Activated CD4-positive, alpha-beta memory T cell treated with anti-CD3 and anti-CD28 coated beads for 36 hours (primary cell): Measurements from ENCODE around the gene DPP8. TPM values are rescaled to one million over a fixed set of nuclear protein-coding genes. Genes with fewer than 3 reads are reported as not detected.
"Not testable (repeated sequence)": the region's sequence is repeated elsewhere in the genome, so short reads cannot be mapped to it uniquely, and the experiment has no call there.

Source experiments
- CTCF ChIA-PET: fragments of 350-600 bp; sonication (Branson Sonifier 250); formaldehyde crosslinking; loops from one replicate; lab custom pipeline; 2021; ENCODE audit warnings: antibody characterized with exemption, inconsistent platforms; lab: Charles Lee
- POLR2A ChIA-PET: fragments of 350-600 bp; sonication (Branson Sonifier 250); formaldehyde crosslinking; loops from one replicate; lab custom pipeline; 2021; ENCODE audit warnings: antibody characterized with exemption; lab: Charles Lee
- DNase-seq: peaks from one replicate; pipeline ENCODE4 v3.0.0-alpha.2; 2020
- H3K27ac Mint-ChIP-seq: one replicate; pipeline ENCODE4 v1.8.0; 2021; ENCODE audit warnings: mixed read lengths
- H3K27me3 Mint-ChIP-seq: one replicate; pipeline ENCODE4 v1.8.0; 2021; ENCODE audit warnings: mixed read lengths
- H3K36me3 Mint-ChIP-seq: one replicate; pipeline ENCODE4 v1.8.0; 2021; ENCODE audit warnings: mixed read lengths
- H3K4me1 Mint-ChIP-seq: one replicate; pipeline ENCODE4 v1.8.0; 2021; ENCODE audit warnings: low read depth, mixed read lengths
- H3K4me3 Mint-ChIP-seq: one replicate; pipeline ENCODE4 v1.8.0; 2021; ENCODE audit warnings: mild to moderate bottlenecking, mixed read lengths
- H3K9me3 Mint-ChIP-seq: one replicate; pipeline ENCODE4 v1.8.0; 2021; ENCODE audit warnings: mixed read lengths
- intact Hi-C: fragments of 100-400 bp; cut with micrococcal nuclease; formaldehyde crosslinking; loops from one replicate; pipeline ENCODE4 v1.15.1; 2023
- total RNA-seq, 2 experiments: library from RNA; stranded (reverse); gene quantifications; one replicate each; pipeline ENCODE4 v1.2.3, GENCODE V29; 2021

Gene DPP8
- total RNA-seq, 2 experiments from 2014 or later: 24.9 to 27.1 TPM

DNA sequence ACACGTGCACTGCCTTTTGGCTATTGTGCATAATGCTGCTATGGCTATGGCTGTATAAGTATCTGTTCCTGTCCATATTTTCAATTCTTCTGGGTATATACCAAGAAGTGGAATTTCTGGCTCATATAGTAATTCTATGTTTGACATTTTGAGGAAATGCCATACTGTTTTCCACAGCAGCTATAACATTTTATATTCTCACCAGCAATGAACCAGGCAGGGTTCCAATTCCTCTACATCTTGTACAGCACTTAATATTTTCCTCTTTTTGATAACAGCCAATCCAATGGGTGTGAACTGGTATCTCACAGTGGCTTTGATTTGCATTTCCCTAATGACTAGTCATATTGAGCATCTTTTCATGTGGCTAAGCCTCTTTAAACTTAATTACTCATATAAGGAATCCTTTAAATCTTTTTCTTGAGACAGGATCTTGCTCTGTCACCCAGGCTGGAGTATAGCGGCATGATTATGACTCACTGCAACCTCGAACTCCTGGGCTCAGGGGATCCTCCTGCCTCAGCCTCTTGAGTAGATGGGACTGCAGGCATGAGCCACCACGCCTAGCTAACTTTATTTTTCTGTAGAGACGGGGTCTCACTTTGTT, 56.6 kb downstream of the DPP8 start:
- H3K36me3 Mint-ChIP-seq: peaks cover 40% of the 10 kb centered on the region

DNA sequence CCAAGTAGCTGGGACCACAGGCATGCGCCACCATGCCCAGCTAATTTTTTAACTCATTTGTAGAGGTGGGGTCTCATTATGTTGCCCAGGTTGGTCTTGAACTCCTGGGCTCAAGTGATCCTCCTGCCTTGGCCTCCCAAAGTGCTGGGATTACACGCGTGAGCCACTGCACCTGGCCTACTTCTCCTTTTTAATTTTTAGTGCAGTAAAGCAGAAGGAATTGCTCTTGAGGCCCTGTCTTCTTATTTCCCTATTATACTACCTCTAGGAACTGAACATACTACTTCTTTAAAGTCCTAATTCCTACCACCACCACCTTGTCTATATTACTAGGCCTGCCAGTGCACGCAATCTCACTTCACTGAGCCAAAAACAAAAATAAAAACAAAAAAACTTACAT, 62.2 kb downstream of the DPP8 start:
- intact Hi-C loops, DNase-seq, H3K4me3 Mint-ChIP-seq, H3K27ac Mint-ChIP-seq, H3K4me1 Mint-ChIP-seq, POLR2A ChIA-PET, CTCF ChIA-PET, H3K27me3 Mint-ChIP-seq, H3K9me3 Mint-ChIP-seq: not testable (repeated sequence)
- H3K36me3 Mint-ChIP-seq: peaks cover 34% of the 10 kb centered on the region

More for the DNA sequence above, 56.6 kb downstream of the DPP8 start:
- Mint-ChIP-seq H3K4me1 (peaks cover 8% of the 10 kb centered on the region), H3K4me3 (no peak overlapping the region), H3K27me3 (no peaks in the 10 kb centered on the region), H3K27ac (no peak overlapping the region), H3K9me3 (no peaks in the 10 kb centered on the region)
- ChIA-PET CTCF (no interaction called here), POLR2A (no interaction called here)
- intact Hi-C loops: no loop called here
- peak; percentile 65 for DNase-seq

DNA sequence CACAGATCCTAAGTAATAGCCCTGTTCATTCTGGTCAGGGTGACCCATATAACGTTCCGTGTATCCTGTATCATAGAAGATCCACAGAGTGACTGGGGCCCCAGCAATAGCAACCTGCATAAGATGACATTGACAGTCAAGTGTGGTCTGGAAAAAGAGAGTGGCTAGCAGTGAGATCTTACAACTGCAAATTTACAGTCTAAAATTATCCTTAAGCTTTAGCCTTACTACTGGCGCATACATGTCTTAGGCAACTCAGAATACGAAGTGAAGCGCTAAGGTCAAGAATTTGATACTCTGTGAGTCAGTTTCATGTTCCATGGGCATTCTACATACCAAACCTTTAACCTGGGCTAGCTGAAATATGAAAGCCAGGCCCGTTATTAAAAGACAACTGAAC, 65.5 kb downstream of the DPP8 start:
- intact Hi-C loops: no loop called here
- Mint-ChIP-seq H3K4me3 (no peak overlapping the region), H3K36me3 (peaks cover 27% of the 10 kb centered on the region), H3K4me1 (no peaks in the 10 kb centered on the region), H3K27me3 (no peaks in the 10 kb centered on the region), H3K9me3 (no peaks in the 10 kb centered on the region), H3K27ac (no peak overlapping the region)
- ChIA-PET POLR2A (interaction anchor here (1.1 kb wide), 1 partner anchor 147 kb away, joined by 3 read pairs; no protein-coding TSS in a partner anchor), CTCF (interaction anchor here (0.7 kb wide), 1 partner anchor 29 kb away, joined by 3 read pairs; no protein-coding TSS in a partner anchor)
- DNase-seq: no peak

DNA sequence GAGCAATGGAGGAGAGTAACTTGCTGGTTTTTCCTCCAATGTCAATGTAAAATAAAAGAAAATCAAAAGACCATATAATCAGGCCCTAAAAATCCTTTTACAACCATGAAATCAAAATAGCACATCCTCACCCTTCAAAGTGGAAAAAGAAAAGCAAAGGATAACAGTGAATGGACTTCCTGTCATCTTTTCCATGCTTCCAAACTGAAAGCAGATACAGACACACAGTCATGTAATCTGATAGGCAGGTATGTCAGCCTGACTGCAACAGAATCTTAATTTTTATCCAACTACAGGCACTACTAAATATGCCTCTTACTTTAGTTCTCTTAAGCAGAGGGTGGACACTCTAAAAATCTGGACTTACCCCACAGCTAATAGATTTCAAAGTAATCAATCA, 66.9 kb downstream of the DPP8 start:
- ChIA-PET POLR2A (no interaction called here), CTCF (no interaction called here)
- Mint-ChIP-seq H3K36me3 (peaks cover 24% of the 10 kb centered on the region), H3K27ac (peak overlapping the region; percentile 13), H3K9me3 (no peaks in the 10 kb centered on the region), H3K4me3 (no peak overlapping the region), H3K4me1 (no peaks in the 10 kb centered on the region), H3K27me3 (no peaks in the 10 kb centered on the region)
- intact Hi-C loops: no loop called here
- no peak for DNase-seq

DNA sequence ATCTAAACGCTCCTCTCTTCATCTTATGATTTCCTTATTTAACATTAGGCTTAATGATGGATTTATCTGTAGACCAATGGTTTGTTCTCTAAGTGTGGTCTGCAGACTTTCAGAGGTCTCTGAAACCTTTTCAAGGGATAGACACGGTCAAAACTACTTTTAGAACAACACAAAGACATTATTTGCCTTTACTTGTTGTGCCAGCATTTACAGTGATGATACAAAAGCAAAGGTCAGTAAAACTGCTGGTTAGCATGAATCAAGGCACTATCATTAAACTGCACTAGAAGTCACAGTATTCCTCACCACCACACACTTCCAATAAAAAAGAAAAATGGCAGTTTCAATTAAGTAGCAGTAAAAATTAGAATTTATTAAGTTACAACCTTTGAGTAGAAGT, 70.3 kb downstream of the DPP8 start:
- Mint-ChIP-seq H3K27me3 (no peaks in the 10 kb centered on the region), H3K4me1 (no peaks in the 10 kb centered on the region), H3K4me3 (no peak overlapping the region), H3K27ac (no peak overlapping the region), H3K36me3 (peaks cover 20% of the 10 kb centered on the region), H3K9me3 (no peaks in the 10 kb centered on the region)
- CTCF ChIA-PET: interaction anchor here (0.6 kb wide), 1 partner anchor 616 kb away, joined by 3 read pairs; no protein-coding TSS in a partner anchor
- POLR2A ChIA-PET: interaction anchor here (0.9 kb wide), 1 partner anchor 142 kb away, joined by 3 read pairs; the partner anchor contains the start of gene RNU5B-1
- no peak for DNase-seq
- intact Hi-C loops: no loop called here

DNA sequence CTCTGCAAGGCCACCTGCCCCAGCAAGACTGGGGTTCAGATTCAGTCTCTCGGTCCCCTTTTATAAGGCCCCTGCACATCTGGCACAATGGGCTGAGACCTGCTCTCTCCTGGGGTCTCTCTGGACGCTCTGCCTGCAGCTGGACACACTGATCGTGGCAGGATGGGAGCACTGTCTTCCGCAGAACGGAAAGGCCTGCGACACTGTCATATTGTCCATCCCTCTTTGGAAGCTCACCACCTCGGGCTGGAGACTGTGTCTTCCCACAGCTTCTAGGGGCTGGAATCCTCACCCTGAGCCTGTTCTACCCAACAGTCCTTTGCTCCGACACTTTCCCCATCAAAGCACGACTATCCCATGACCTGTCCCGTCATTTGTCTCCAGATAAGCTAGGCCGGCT, 83.3 kb downstream of the DPP8 start:
- ChIA-PET POLR2A (interaction anchor here (0.6 to 1.1 kb wide), 2 partner anchors 130 to 989 kb away, joined by 3 to 5 read pairs; partner anchors contain the start of gene RNU5B-1), CTCF (interaction anchor here (0.9 to 1.9 kb wide), 2 partner anchors 13 to 49 kb away, joined by 3 to 6 read pairs; no protein-coding TSS in a partner anchor)
- Mint-ChIP-seq H3K9me3 (no peaks in the 10 kb centered on the region), H3K4me1 (no peaks in the 10 kb centered on the region), H3K27me3 (no peaks in the 10 kb centered on the region), H3K27ac (no peak overlapping the region), H3K36me3 (no peaks in the 10 kb centered on the region), H3K4me3 (no peak overlapping the region)
- DNase-seq: no peak
- intact Hi-C loops: no loop called here

DNA sequence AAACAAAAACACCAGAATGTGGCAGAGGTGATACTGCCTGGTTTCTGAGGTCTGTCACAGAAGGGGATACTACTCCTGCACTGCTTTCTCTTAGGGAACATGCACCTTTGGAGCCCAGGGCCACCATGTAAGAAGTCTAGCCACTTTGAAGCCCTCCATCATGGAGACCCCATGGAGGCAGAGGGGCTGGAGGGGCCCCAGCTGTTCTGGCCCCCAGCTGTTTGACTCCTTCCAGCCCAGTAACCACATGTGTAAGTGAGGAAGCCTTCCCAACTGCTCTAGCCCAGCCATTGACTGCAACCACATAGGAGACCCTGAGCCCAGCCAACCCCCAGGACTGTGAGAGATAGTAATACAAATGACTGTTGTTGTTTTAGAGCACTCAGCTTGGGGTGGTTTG, 85.8 kb downstream of the DPP8 start:
- DNase-seq: no peak
- CTCF ChIA-PET: interaction anchor here (0.7 kb wide), 1 partner anchor 974 kb away, joined by 4 read pairs; no protein-coding TSS in a partner anchor
- H3K4me1 Mint-ChIP-seq: no peaks in the 10 kb centered on the region
- intact Hi-C loops: no loop called here
- no peaks in the 10 kb centered on the region for H3K27me3 Mint-ChIP-seq
- no peak overlapping the region for H3K27ac Mint-ChIP-seq
- no peaks in the 10 kb centered on the region for H3K9me3 Mint-ChIP-seq
- POLR2A ChIA-PET: no interaction called here
- no peaks in the 10 kb centered on the region for H3K36me3 Mint-ChIP-seq
- H3K4me3 Mint-ChIP-seq: no peak overlapping the region

DNA sequence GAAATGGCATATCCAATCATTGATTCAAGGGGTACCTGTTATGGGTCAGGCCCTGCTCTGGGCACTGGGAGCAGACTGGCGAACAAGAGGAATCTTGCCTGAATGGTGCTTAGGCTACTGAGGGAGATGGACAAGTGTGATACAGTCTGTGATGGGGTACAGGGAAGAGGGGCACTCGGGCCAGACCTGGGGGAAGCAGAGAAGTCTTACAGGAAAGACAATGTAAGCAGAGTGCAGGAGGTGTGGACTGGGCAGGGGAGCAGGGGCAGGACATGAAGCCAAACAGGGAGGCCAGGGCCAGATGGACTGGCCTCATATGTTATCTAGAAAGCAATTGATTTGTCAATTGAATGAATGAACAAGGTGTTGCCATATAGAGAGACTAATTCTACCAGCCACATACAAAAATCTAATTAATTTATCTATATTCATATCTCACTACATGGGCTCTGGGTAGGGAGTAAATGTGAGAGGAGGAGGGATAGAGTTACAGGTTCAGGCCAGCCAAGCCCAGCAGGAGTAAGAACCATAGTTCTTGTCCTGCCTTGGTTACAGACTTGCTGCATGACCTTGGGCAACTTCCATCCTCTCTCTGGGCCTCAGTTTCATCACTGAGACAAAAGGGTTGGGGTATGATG, 91.2 kb downstream of the DPP8 start:
- intact Hi-C loops: no loop called here
- DNase-seq: no peak
- H3K9me3 Mint-ChIP-seq: no peaks in the 10 kb centered on the region
- H3K4me3 Mint-ChIP-seq: no peak overlapping the region
- POLR2A ChIA-PET: no interaction called here
- peaks cover 30% of the 10 kb centered on the region for H3K27me3 Mint-ChIP-seq
- CTCF ChIA-PET: no interaction called here
- no peak overlapping the region for H3K27ac Mint-ChIP-seq
- H3K4me1 Mint-ChIP-seq: peaks cover 10% of the 10 kb centered on the region
- H3K36me3 Mint-ChIP-seq: no peaks in the 10 kb centered on the region

DNA sequence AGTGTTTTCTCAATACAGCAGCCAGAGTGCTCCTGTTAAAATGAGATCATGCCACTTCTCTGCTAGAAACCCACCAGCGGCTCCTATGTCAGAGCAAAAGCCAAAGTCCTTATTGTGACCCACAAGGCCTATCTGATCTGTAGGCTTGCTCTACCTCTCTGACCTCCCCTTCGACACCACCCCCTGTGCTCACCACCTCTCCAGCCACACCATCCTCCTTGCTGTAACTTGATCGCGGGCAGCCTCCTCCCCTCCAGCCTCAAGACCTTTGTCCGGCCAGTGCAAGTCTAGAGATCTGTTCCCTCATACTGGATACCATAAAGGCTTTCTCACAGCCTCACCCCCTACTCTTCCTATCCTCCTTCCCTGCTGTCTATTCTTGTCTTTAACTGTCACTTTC, 92.8 kb downstream of the DPP8 start:
- Mint-ChIP-seq H3K27me3 (peaks cover 40% of the 10 kb centered on the region), H3K9me3 (no peaks in the 10 kb centered on the region), H3K4me3 (no peak overlapping the region), H3K36me3 (peaks cover 1% of the 10 kb centered on the region), H3K4me1 (peaks cover 10% of the 10 kb centered on the region), H3K27ac (no peak overlapping the region)
- POLR2A ChIA-PET: no interaction called here
- intact Hi-C loops: no loop called here
- DNase-seq: no peak
- CTCF ChIA-PET: no interaction called here

DNA sequence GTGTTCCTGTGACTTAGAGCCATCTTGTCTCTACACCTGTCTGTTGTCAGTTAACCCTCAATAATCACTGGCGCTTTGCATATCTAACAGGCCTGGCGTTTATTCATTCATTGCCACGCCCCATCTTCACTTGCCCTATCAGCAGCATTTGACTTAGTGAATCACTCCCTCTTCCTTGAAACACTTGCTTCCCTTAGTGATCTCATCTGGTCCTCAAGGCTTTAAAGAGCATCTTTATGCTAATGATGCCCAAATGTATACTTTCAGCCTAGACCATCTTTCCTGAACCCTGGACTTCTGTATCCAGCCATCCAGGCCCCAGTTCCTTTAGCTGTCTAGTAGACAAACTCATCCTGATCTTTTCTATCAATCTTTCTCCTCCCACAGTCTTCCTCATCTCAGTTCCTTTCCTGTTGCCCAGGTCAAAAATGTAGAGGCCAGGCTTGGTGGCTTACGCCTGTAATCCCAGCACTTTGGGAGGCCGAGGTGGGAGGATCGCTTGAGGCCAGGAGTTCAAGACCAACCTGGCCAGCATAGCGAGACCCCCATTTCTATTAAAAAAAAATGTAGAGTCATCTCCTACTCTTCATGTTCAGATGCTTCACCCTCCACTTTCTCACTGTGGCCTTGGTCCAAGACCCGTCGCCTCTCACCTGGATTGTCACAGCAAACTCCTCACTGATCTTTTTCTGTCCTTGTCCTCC, 93.4 kb downstream of the DPP8 start:
- POLR2A ChIA-PET: no interaction called here
- Mint-ChIP-seq H3K4me3 (no peak overlapping the region), H3K9me3 (no peaks in the 10 kb centered on the region), H3K27me3 (peaks cover 40% of the 10 kb centered on the region), H3K27ac (no peak overlapping the region), H3K36me3 (peaks cover 1% of the 10 kb centered on the region), H3K4me1 (peaks cover 10% of the 10 kb centered on the region)
- DNase-seq: no peak
- CTCF ChIA-PET: no interaction called here
- intact Hi-C loops: no loop called here

DNA sequence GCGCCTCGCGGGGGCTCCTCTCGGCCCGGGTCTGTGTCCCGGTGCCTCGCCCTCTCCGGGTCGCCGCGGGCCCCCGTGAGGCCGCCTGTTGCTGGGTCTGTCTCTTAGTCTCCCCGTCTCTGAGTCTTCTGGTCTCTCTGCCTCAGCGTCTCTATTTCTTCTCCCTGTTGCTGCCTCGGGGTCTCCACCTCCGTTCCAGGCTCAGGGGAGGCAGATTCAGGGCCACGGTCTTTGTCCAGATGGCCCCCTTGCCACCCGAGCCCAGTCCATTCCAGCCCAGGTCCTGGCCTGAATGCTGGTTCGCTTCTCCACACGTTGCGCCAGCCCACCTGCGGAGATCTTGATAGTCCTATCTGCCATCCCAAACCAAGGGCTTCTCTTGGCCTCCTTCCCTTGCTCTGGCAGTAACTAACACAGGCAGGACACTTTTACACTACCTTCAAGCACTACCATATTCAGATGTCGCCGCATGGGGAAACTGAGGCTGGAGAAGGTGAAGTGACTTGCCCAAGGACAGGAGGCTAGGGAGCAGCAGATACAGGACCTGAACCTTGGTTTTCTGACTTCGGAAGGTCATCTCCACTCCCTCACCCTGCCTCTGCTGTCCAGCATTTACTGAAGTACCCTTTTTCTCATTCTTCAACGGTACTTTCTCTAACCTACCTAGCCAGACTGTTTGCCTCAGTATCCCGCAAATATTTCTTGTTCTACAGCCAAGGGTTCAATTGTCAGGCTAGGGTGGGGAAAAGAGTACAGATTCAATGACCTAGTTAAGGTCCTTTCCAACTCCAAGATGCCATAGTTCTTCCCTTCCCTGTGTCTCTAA, 94.1 kb downstream of the DPP8 start:
- peaks cover 42% of the 10 kb centered on the region for H3K27me3 Mint-ChIP-seq
- DNase-seq: no peak
- H3K9me3 Mint-ChIP-seq: no peaks in the 10 kb centered on the region
- H3K36me3 Mint-ChIP-seq: peaks cover 1% of the 10 kb centered on the region
- H3K4me3 Mint-ChIP-seq: peak overlapping the region; percentile 51
- ChIA-PET POLR2A (no interaction called here), CTCF (no interaction called here)
- H3K27ac Mint-ChIP-seq: no peak overlapping the region
- intact Hi-C loops: no loop called here
- H3K4me1 Mint-ChIP-seq: peaks cover 10% of the 10 kb centered on the region
